HFFc6 (cell line): Measurements from ENCODE around the gene DCAF15. TPM values are rescaled to one million over a fixed set of nuclear protein-coding genes. Genes with fewer than 3 reads are reported as not detected.

Source experiments
- DNase-seq: peaks from one replicate; pipeline ENCODE4 v3.0.0-alpha.2; 2018
- H3K27ac Mint-ChIP-seq: 2 replicates; pipeline ENCODE4 v1.8.0; 2020; ENCODE audit warnings: mild to moderate bottlenecking, mixed read lengths
- H3K27me3 Mint-ChIP-seq: 2 replicates; pipeline ENCODE4 v1.8.0; 2021; ENCODE audit warnings: mild to moderate bottlenecking, moderate library complexity, mixed read lengths; ENCODE audit not compliant: insufficient read depth
- H3K36me3 Mint-ChIP-seq: 2 replicates; pipeline ENCODE4 v1.8.0; 2021; ENCODE audit warnings: low read depth, mixed read lengths
- H3K4me1 Mint-ChIP-seq: 2 replicates; pipeline ENCODE4 v1.8.0; 2020; ENCODE audit warnings: low read depth, mixed read lengths
- H3K4me3 Mint-ChIP-seq: 2 replicates; pipeline ENCODE4 v1.8.0; 2020; ENCODE audit warnings: mild to moderate bottlenecking, moderate library complexity, mixed read lengths
- H3K9me3 Mint-ChIP-seq: 2 replicates; pipeline ENCODE4 v1.8.0; 2020; ENCODE audit warnings: mild to moderate bottlenecking, mixed read lengths
- CTCF ChIP-seq: fragments of 200-600 bp; sonication (generic); IDR thresholded peaks from 2 replicates; pipeline ENCODE4 v1.5.0; 2021; ENCODE audit warnings: antibody characterized with exemption, mild to moderate bottlenecking
- total RNA-seq, 6 experiments: library from RNA; stranded (reverse); fragmentation: NEBNext Ultra II Directional; extraction: Animal tissue kit (Norgen Biotek cat#: 25700); gene quantifications; 2 replicates in 1 of 6; 3 replicates in 5 of 6; pipeline ENCODE4 v1.2.3, GENCODE V29; 2021

Gene DCAF15
- total RNA-seq, 6 experiments from 2014 or later = 19.9 to 29.0 (median 26.5) TPM

GRCh38 chr19:13951799-13952153, 533 bp upstream of the DCAF15 start:
- no peak for DNase-seq
- Mint-ChIP-seq H3K27me3 (no peaks in the 10 kb centered on the region), H3K9me3 (no peaks in the 10 kb centered on the region), H3K4me3 (peak overlapping the region; percentile 93), H3K4me1 (peaks cover 16% of the 10 kb centered on the region), H3K36me3 (no peaks in the 10 kb centered on the region), H3K27ac (peak overlapping the region; percentile 79)
- TF ChIP-seq CTCF = no peak

GRCh38 chr19:13952931-13953531, 722 bp downstream of the DCAF15 start:
- Mint-ChIP-seq H3K27me3 (no peaks in the 10 kb centered on the region), H3K27ac (peak overlapping the region; percentile 72), H3K4me1 (peaks cover 16% of the 10 kb centered on the region), H3K36me3 (peaks cover 1% of the 10 kb centered on the region; the same call in 1 of the 2 replicates), H3K4me3 (peak overlapping the region; percentile 93), H3K9me3 (no peaks in the 10 kb centered on the region)
- peak; percentile 9; the same call in 1 of the 2 replicates for TF ChIP-seq CTCF
- peak; percentile 58 for DNase-seq

GRCh38 chr19:13954185-13954584, 1.9 kb downstream of the DCAF15 start:
- no peak for TF ChIP-seq CTCF
- Mint-ChIP-seq H3K27me3 (no peaks in the 10 kb centered on the region; the same call in 1 of the 2 replicates), H3K27ac (no peak overlapping the region), H3K4me3 (peak overlapping the region; percentile 93; the same call in 1 of the 2 replicates), H3K9me3 (no peaks in the 10 kb centered on the region), H3K36me3 (peaks cover 5% of the 10 kb centered on the region; the same call in 1 of the 2 replicates), H3K4me1 (peaks cover 16% of the 10 kb centered on the region)
- DNase-seq = no peak

- TF ChIP-seq CTCF = no peak
These were observed 3.5 kb downstream of the DCAF15 start for GRCh38 chr19:13955662-13956364.

GRCh38 chr19:13956365-13956744, 4.0 kb downstream of the DCAF15 start:
- no peak overlapping the region for H3K4me3 Mint-ChIP-seq
- H3K27ac Mint-ChIP-seq = no peak overlapping the region
- no peak for TF ChIP-seq CTCF
- peaks cover 6% of the 10 kb centered on the region for H3K36me3 Mint-ChIP-seq
- no peaks in the 10 kb centered on the region; the same call in 1 of the 2 replicates for H3K27me3 Mint-ChIP-seq
- H3K4me1 Mint-ChIP-seq = peaks cover 16% of the 10 kb centered on the region
- no peaks in the 10 kb centered on the region for H3K9me3 Mint-ChIP-seq
- DNase-seq = no peak

More at GRCh38 chr19:13955662-13956364, 3.5 kb downstream of the DCAF15 start:
- DNase-seq = no peak
- H3K4me1 Mint-ChIP-seq = peaks cover 16% of the 10 kb centered on the region
- no peaks in the 10 kb centered on the region for H3K9me3 Mint-ChIP-seq
- no peak overlapping the region for H3K27ac Mint-ChIP-seq
- H3K27me3 Mint-ChIP-seq = no peaks in the 10 kb centered on the region; the same call in 1 of the 2 replicates
- H3K4me3 Mint-ChIP-seq = no peak overlapping the region
- peaks cover 5% of the 10 kb centered on the region; the same call in 1 of the 2 replicates for H3K36me3 Mint-ChIP-seq
